GM18867 (cell line): ENCODE results near the gene OR2G6.
"Not testable (repeated sequence)": the region's sequence is repeated elsewhere in the genome, so short reads cannot be mapped to it uniquely, and the experiment has no call there.

Experiments
- ATAC-seq: cut with Tn5 transposase; IDR thresholded peaks from one replicate; pipeline ENCODE4 v1.9.1; 2021; ENCODE audit warnings: mild to moderate bottlenecking, moderate library complexity; ENCODE audit not compliant: unreplicated experiment

OR2G6 gene

GRCh38 chr1:248507773-248508172 lies at the start of gene OR2G6:
OR2G6 (plus strand) TSS chr1:248508073; CDS start chr1:248521647, 13,574 bp downstream.
- ATAC-seq: not testable (repeated sequence)

- ATAC-seq: not testable (repeated sequence)
Observed at GRCh38 chr1:248459117-248459516, 48.8 kb upstream of the OR2G6 start.

- no peak for ATAC-seq
Observed at GRCh38 chr1:248471154-248471553, 36.7 kb upstream of the OR2G6 start.

- ATAC-seq: not testable (repeated sequence)
Observed at GRCh38 chr1:248472111-248472510, 35.8 kb upstream of the OR2G6 start.

GRCh38 chr1:248473051-248473450 lies 34.8 kb upstream of the OR2G6 start, which contains the start of gene OR2T3:
OR2T3 (plus strand) TSS chr1:248473351; CDS start chr1:248473351, 0 bp downstream.
- not testable (repeated sequence) for ATAC-seq

- peak; percentile 76 for ATAC-seq
Observed at GRCh38 chr1:248475660-248476059, 32.2 kb upstream of the OR2G6 start.

GRCh38 chr1:248481686-248482579 lies 25.9 kb upstream of the OR2G6 start:
- ATAC-seq: peak; percentile 95

- ATAC-seq: not testable (repeated sequence)
Observed at GRCh38 chr1:248488289-248488688, 19.6 kb upstream of the OR2G6 start, which contains the start of gene OR2T5. OR2T5 (plus strand) TSS chr1:248488589; CDS start chr1:248488589, 0 bp downstream.

GRCh38 chr1:248496661-248497060 lies 11.2 kb upstream of the OR2G6 start:
- not testable (repeated sequence) for ATAC-seq

- not testable (repeated sequence) for ATAC-seq
Observed at GRCh38 chr1:248500305-248501035, 7.4 kb upstream of the OR2G6 start.

GRCh38 chr1:248510217-248510616 lies 2.3 kb downstream of the OR2G6 start:
- not testable (repeated sequence) for ATAC-seq

GRCh38 chr1:248521856-248522255 lies 14.0 kb downstream of the OR2G6 start:
- no peak for ATAC-seq

GRCh38 chr1:248537449-248537848 lies 29.6 kb downstream of the OR2G6 start:
- not testable (repeated sequence) for ATAC-seq

GRCh38 chr1:248547383-248547782 lies 39.5 kb downstream of the OR2G6 start:
- not testable (repeated sequence) for ATAC-seq

- not testable (repeated sequence) for ATAC-seq
Observed at GRCh38 chr1:248551027-248551426, 43.2 kb downstream of the OR2G6 start.

GRCh38 chr1:248562672-248563071 lies 54.8 kb downstream of the OR2G6 start, which contains the start of gene OR2T29:
OR2T29 (minus strand) TSS chr1:248562772; CDS start chr1:248559491, 3,281 bp downstream.
- ATAC-seq: not testable (repeated sequence)

- ATAC-seq: peak; percentile 74
Observed at GRCh38 chr1:248565530-248566373, 57.9 kb downstream of the OR2G6 start.

GRCh38 chr1:248569049-248569448 lies 61.2 kb downstream of the OR2G6 start:
- ATAC-seq: not testable (repeated sequence)

GRCh38 chr1:248570811-248571210 lies 62.9 kb downstream of the OR2G6 start:
- ATAC-seq: not testable (repeated sequence)

GRCh38 chr1:248572049-248572448 lies 64.2 kb downstream of the OR2G6 start:
- ATAC-seq: peak; percentile 96
